GM18873 (cell line): ENCODE data around the gene SPDYE6.
A peak's percentile ranks its signal among the peaks of the same experiment; 100 is the strongest.
"Not testable (repeated sequence)": the region's sequence is repeated elsewhere in the genome, so short reads cannot be mapped to it uniquely, and the experiment has no call there.

Experiments
- ATAC-seq: cut with Tn5 transposase; IDR thresholded peaks from one replicate; pipeline ENCODE4 v1.9.1; 2021; ENCODE audit warnings: mild to moderate bottlenecking, moderate library complexity, moderate number of reproducible peaks; ENCODE audit not compliant: unreplicated experiment, low FRiP score

The SPDYE6 gene

GRCh38 chr7:102364394-102364886, 8.2 kb upstream of the SPDYE6 start:
- ATAC-seq: not testable (repeated sequence)

- ATAC-seq: peak; percentile 97
These were observed 7.5 kb upstream of the SPDYE6 start for GRCh38 chr7:102363549-102364393.

- not testable (repeated sequence) for ATAC-seq
These were observed 9.3 kb downstream of the SPDYE6 start for GRCh38 chr7:102346983-102347382.

GRCh38 chr7:102340599-102341368, 15.5 kb downstream of the SPDYE6 start:
- ATAC-seq: not testable (repeated sequence)

- ATAC-seq: not testable (repeated sequence)
These were observed 18.8 kb downstream of the SPDYE6 start for GRCh38 chr7:102337420-102337819.

GRCh38 chr7:102337002-102337401, 19.2 kb downstream of the SPDYE6 start:
- ATAC-seq: not testable (repeated sequence)

- not testable (repeated sequence) for ATAC-seq
These were observed 20.7 kb downstream of the SPDYE6 start for GRCh38 chr7:102335574-102335973.

- ATAC-seq: not testable (repeated sequence)
These were observed 25.4 kb downstream of the SPDYE6 start for GRCh38 chr7:102330666-102331460.

GRCh38 chr7:102329366-102329765, 26.9 kb downstream of the SPDYE6 start:
- ATAC-seq: not testable (repeated sequence)

GRCh38 chr7:102328863-102329262, 27.4 kb downstream of the SPDYE6 start:
- not testable (repeated sequence) for ATAC-seq

GRCh38 chr7:102327183-102327582, 29.1 kb downstream of the SPDYE6 start:
- not testable (repeated sequence) for ATAC-seq

GRCh38 chr7:102326157-102326889, 29.9 kb downstream of the SPDYE6 start:
- ATAC-seq: no peak

- not testable (repeated sequence) for ATAC-seq
These were observed 31.1 kb downstream of the SPDYE6 start for GRCh38 chr7:102325106-102325505.

GRCh38 chr7:102323914-102324195, 32.4 kb downstream of the SPDYE6 start:
- ATAC-seq: no peak

GRCh38 chr7:102322202-102322715, 34.0 kb downstream of the SPDYE6 start:
- no peak for ATAC-seq

- no peak for ATAC-seq
These were observed 34.7 kb downstream of the SPDYE6 start for GRCh38 chr7:102321351-102322201.

- ATAC-seq: no peak
These were observed 35.5 kb downstream of the SPDYE6 start for GRCh38 chr7:102320601-102321350.

- no peak for ATAC-seq
These were observed 36.1 kb downstream of the SPDYE6 start for GRCh38 chr7:102320181-102320580.
